Tibial nerve (tissue), 3 donors: Measurements from ENCODE around the gene LYRM4.

Source experiments
- POLR2A ChIP-seq, 2 donors: fragments of 450-650 bp; IDR thresholded peaks; one replicate each; pipeline ENCODE4 v1.6.1; 2017; ENCODE audit warnings: antibody characterized with exemption in 2 of 2, mild to moderate bottlenecking in 2 of 2, moderate library complexity in 2 of 2
- TF ChIP-seq, protein P1 (sequence below), 5 experiments: fragments of 200-600 bp in 3 of 5; fragments of 450-650 bp in 2 of 5; sonication (generic) in 3 of 5; IDR thresholded peaks; one replicate each; pipeline ENCODE4 v1.5.1; 2016 to 2019; ENCODE audit warnings: antibody characterized with exemption in 5 of 5, mild to moderate bottlenecking in 3 of 5, moderate library complexity in 2 of 5

DNA sequence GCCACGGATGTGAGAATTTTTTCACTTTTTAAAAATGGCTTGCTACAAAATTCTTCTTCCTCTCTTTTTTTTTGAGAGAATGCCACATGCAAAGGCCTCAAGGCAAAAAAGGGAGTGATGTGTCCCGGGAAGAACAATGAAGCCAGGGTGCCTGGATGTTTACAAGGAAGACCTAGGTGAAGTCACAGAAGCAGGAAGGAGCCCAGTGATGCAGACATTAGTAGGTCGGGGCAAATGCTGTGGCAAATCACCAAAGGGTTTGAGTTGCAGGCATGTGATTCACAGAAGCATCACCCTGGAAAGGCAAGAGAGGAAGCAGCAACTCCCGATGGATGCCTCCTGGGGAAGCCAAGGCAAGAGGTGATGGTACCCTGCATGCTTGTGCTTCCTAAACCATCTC lies 47.3 kb upstream of the LYRM4 start:
- TF ChIP-seq, protein P1, sequence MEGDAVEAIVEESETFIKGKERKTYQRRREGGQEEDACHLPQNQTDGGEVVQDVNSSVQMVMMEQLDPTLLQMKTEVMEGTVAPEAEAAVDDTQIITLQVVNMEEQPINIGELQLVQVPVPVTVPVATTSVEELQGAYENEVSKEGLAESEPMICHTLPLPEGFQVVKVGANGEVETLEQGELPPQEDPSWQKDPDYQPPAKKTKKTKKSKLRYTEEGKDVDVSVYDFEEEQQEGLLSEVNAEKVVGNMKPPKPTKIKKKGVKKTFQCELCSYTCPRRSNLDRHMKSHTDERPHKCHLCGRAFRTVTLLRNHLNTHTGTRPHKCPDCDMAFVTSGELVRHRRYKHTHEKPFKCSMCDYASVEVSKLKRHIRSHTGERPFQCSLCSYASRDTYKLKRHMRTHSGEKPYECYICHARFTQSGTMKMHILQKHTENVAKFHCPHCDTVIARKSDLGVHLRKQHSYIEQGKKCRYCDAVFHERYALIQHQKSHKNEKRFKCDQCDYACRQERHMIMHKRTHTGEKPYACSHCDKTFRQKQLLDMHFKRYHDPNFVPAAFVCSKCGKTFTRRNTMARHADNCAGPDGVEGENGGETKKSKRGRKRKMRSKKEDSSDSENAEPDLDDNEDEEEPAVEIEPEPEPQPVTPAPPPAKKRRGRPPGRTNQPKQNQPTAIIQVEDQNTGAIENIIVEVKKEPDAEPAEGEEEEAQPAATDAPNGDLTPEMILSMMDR (IDR thresholded peaks at IDR 0.05): no peak
- TF ChIP-seq POLR2A (IDR thresholded peaks at IDR 0.05): no peak
